Measurements from ENCODE around the gene IP6K3.
A peak's percentile ranks its signal among the peaks of the same experiment; 100 is the strongest.

The IP6K3 gene

DNA sequence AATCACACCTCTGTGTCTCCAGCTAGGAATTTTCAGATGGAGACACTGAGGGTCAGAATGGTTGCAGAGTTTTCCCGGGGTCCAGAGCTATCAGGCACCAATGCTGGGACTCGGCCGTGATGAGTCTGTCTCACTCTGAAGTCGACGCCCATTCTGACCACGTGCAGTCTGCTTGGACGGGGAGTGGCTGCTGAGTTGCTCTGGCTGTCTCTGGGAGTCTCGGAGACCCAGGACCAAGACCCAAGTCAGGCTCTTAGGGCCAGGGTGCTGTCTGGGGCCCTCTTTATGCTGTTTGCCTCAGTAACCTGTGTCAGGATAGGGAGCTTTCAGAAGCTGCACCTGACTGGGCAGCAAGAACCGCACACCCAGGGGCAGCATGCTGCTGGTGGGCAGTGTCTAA, 4.6 kb downstream of the IP6K3 start:
- H3K27me3 ChIP-seq (ENCODE audit: insufficient read depth, low read depth, severe bottlenecking) = no peaks in the 10 kb centered on the region
- TF ChIP-seq, protein P1, sequence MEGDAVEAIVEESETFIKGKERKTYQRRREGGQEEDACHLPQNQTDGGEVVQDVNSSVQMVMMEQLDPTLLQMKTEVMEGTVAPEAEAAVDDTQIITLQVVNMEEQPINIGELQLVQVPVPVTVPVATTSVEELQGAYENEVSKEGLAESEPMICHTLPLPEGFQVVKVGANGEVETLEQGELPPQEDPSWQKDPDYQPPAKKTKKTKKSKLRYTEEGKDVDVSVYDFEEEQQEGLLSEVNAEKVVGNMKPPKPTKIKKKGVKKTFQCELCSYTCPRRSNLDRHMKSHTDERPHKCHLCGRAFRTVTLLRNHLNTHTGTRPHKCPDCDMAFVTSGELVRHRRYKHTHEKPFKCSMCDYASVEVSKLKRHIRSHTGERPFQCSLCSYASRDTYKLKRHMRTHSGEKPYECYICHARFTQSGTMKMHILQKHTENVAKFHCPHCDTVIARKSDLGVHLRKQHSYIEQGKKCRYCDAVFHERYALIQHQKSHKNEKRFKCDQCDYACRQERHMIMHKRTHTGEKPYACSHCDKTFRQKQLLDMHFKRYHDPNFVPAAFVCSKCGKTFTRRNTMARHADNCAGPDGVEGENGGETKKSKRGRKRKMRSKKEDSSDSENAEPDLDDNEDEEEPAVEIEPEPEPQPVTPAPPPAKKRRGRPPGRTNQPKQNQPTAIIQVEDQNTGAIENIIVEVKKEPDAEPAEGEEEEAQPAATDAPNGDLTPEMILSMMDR (IDR thresholded peaks at IDR 0.05; ENCODE audit: low read depth, low read length) = no peak
- H3K27ac ChIP-seq = no peak overlapping the region
- no peaks in the 10 kb centered on the region for H3K9me3 ChIP-seq (ENCODE audit: severe bottlenecking)
- H3K36me3 ChIP-seq = no peaks in the 10 kb centered on the region
- no peak for DNase-seq
- no peak overlapping the region for H3K4me3 ChIP-seq (ENCODE audit: low read depth, low read length)

DNA sequence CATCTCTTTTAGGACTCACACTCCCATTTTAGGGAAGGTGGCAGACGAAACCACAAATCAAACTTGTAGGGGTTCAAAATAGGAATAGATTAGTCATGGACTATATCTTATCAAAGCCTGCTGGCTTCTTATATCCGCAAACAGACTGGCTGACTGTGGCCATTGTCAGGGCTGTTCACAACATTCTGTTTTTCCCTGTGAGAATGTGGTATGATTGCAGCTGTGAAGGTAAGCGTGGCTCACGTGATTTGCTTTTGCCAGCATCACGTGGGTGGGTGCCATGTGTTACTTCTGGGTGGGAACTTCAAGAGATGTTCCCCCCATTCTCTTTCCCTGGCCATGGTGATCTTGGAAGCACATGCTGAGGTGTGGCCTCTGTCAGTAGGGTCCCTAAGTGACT, 5.9 kb downstream of the IP6K3 start:
- Histone ChIP-seq H3K27ac (peak overlapping the region; percentile 60), H3K36me3 (no peaks in the 10 kb centered on the region), H3K27me3 (ENCODE audit: insufficient read depth, low read depth, severe bottlenecking) (no peaks in the 10 kb centered on the region), H3K9me3 (ENCODE audit: severe bottlenecking) (no peaks in the 10 kb centered on the region), H3K4me3 (ENCODE audit: low read depth, low read length) (no peak overlapping the region)
- DNase-seq = no peak
- TF ChIP-seq, protein P1 (IDR thresholded peaks at IDR 0.05; ENCODE audit: low read depth, low read length) = no peak

DNA sequence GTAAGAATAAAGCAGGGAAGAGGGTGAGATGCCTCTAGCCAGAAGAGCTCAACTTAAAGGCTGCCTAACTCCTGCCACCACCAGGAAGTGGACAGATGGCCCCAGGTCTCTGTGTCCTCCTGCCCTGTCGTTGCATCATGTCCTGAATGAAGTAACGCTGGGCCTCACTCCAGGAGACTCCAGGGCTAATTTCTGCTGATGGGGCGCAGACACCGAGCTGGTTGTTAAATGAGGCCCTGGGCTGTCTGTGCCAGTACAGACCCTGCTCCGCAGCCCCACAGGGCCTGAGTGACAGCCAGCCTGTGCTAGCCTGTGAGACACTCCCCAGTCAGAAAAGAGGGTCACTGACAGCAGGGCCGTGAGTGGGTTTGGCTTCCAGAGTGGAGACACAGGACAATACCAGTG, 6.5 kb downstream of the IP6K3 start:
- no peaks in the 10 kb centered on the region for H3K36me3 ChIP-seq
- peak; percentile 81 for DNase-seq
- TF ChIP-seq, protein P1 (IDR thresholded peaks at IDR 0.05; ENCODE audit: low read depth, low read length) = 0 out of 2 replicates have a peak, but pooled peaks have one; percentile 9
- no peak overlapping the region for H3K4me3 ChIP-seq (ENCODE audit: low read depth, low read length)
- no peaks in the 10 kb centered on the region for H3K27me3 ChIP-seq (ENCODE audit: insufficient read depth, low read depth, severe bottlenecking)
- H3K9me3 ChIP-seq (ENCODE audit: severe bottlenecking) = no peaks in the 10 kb centered on the region
- H3K27ac ChIP-seq = peak overlapping the region; percentile 60

DNA sequence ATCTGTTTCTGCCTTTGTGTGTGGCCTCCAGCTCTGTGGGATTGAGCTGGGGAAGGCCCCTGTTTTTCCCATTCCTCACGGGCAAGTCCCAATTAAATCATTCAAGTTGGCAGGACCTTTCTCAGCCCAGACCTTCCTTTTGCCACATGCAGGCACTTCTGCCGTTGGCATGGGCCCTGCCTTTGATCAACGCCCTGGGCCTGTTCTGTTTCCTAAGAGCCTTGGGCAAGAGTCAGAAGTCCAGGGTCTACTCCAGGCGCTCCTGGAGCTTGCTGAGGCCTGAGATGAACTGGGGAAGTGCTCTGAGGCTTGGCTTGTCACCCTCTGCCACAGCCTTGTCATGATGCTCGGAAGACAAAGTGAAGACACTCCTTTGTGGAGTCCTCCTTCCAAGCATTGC, 7.1 kb downstream of the IP6K3 start:
- Histone ChIP-seq H3K36me3 (no peaks in the 10 kb centered on the region), H3K4me3 (ENCODE audit: low read depth, low read length) (no peak overlapping the region), H3K27ac (peak overlapping the region; percentile 60), H3K9me3 (ENCODE audit: severe bottlenecking) (no peaks in the 10 kb centered on the region), H3K27me3 (ENCODE audit: insufficient read depth, low read depth, severe bottlenecking) (no peaks in the 10 kb centered on the region)
- TF ChIP-seq, protein P1 (IDR thresholded peaks at IDR 0.05; ENCODE audit: low read depth, low read length) = no peak
- DNase-seq = no peak

DNA sequence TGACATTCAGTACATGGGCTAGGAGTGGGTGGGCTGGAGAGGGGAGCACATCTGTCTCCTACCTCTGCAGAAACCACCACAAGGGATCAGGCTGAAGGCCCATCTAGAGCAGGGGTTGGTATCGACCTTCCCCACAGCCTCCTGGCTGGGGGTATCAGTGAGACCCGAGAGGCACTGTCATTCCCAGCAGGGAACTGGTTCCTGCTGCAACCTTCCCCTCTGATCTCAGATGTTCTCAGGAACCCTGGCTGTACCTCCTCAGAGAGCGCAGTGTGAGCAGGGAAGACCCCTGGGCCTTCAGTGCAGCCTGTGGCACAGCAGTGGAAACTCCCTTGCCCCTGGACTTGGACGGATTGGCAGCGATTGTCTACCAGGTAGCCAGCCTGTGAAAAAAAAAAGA, 7.8 kb downstream of the IP6K3 start:
- TF ChIP-seq, protein P1 (IDR thresholded peaks at IDR 0.05; ENCODE audit: low read depth, low read length) = no peak
- Histone ChIP-seq H3K9me3 (ENCODE audit: severe bottlenecking) (no peaks in the 10 kb centered on the region), H3K27ac (no peak overlapping the region), H3K4me3 (ENCODE audit: low read depth, low read length) (no peak overlapping the region), H3K36me3 (no peaks in the 10 kb centered on the region), H3K27me3 (ENCODE audit: insufficient read depth, low read depth, severe bottlenecking) (no peaks in the 10 kb centered on the region)
- DNase-seq = no peak

DNA sequence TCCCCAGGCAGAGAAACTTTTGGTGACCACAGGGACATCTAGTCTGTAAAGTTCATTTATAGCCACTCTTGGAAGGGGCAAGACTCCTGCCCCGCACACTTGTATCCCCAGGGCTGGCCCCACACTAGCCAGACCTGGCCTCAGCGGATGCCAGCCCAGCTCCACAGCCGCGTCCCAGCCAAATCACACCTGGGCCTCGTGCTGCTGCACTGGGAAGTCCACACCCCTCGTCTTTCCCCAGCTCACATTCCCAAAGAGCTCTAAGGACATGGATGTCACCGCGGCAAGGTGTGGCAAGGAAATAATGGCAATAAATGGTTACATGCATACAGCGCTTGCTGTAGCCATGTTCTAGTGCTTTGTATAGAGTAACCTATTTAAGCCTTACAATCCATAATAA, 8.6 kb downstream of the IP6K3 start:
- TF ChIP-seq, protein P1 (IDR thresholded peaks at IDR 0.05; ENCODE audit: low read depth, low read length) = no peak
- DNase-seq = no peak
- no peaks in the 10 kb centered on the region for H3K36me3 ChIP-seq
- no peaks in the 10 kb centered on the region for H3K27me3 ChIP-seq (ENCODE audit: insufficient read depth, low read depth, severe bottlenecking)
- no peak overlapping the region for H3K27ac ChIP-seq
- no peaks in the 10 kb centered on the region for H3K9me3 ChIP-seq (ENCODE audit: severe bottlenecking)
- no peak overlapping the region for H3K4me3 ChIP-seq (ENCODE audit: low read depth, low read length)
